ENCODE measurements around the gene LIX1.

LIX1 gene

GRCh38 chr5:97105501-97106215 is 36.8 kb downstream of the LIX1 start:
- DNase-seq (ENCODE audit: low spot score) = no peak
- H3K27ac ChIP-seq = no peak overlapping the region
- ChIA-PET CTCF (no interaction called here), POLR2A (ENCODE audit: low non-redundant PET) (no interaction called here)
- no peak for TF ChIP-seq CTCF (conservative IDR thresholded peaks at IDR 0.05; ENCODE audit: low read depth)

GRCh38 chr5:97102010-97102470 is 40.4 kb downstream of the LIX1 start:
- CTCF ChIA-PET = interaction anchor here (0.6 kb wide), 1 partner anchor 654 kb away, joined by 4 read pairs; no protein-coding TSS in a partner anchor
- no peak for DNase-seq (ENCODE audit: low spot score)
- no peak overlapping the region for H3K27ac ChIP-seq
- POLR2A ChIA-PET (ENCODE audit: low non-redundant PET) = no interaction called here
- no peak for TF ChIP-seq CTCF (conservative IDR thresholded peaks at IDR 0.05; ENCODE audit: low read depth)

- H3K27ac ChIP-seq = no peak overlapping the region
- TF ChIP-seq CTCF (conservative IDR thresholded peaks at IDR 0.05; ENCODE audit: low read depth) = no peak
- ChIA-PET POLR2A (ENCODE audit: low non-redundant PET) (no interaction called here), CTCF (interaction anchor here (0.6 to 0.7 kb wide), 3 partner anchors 38 to 653 kb away, joined by 4 to 6 read pairs (median 6); no protein-coding TSS in a partner anchor)
- DNase-seq (ENCODE audit: low spot score) = no peak
Measured at GRCh38 chr5:97101189-97101910, 41.1 kb downstream of the LIX1 start.

GRCh38 chr5:97100476-97100875 is 41.9 kb downstream of the LIX1 start:
- H3K27ac ChIP-seq = no peak overlapping the region
- ChIA-PET CTCF (interaction anchor here (0.6 kb wide), 1 partner anchor 1302 kb away, joined by 3 read pairs; no protein-coding TSS in a partner anchor), POLR2A (ENCODE audit: low non-redundant PET) (no interaction called here)
- DNase-seq (ENCODE audit: low spot score) = no peak
- no peak for TF ChIP-seq CTCF (conservative IDR thresholded peaks at IDR 0.05; ENCODE audit: low read depth)

GRCh38 chr5:97098922-97099321 is 43.5 kb downstream of the LIX1 start:
- CTCF ChIA-PET = no interaction called here
- H3K27ac ChIP-seq = no peak overlapping the region
- no peak for TF ChIP-seq CTCF (conservative IDR thresholded peaks at IDR 0.05; ENCODE audit: low read depth)
- DNase-seq (ENCODE audit: low spot score) = no peak
- POLR2A ChIA-PET (ENCODE audit: low non-redundant PET) = no interaction called here

- CTCF ChIA-PET = no interaction called here
- H3K27ac ChIP-seq = no peak overlapping the region
- POLR2A ChIA-PET (ENCODE audit: low non-redundant PET) = no interaction called here
- DNase-seq (ENCODE audit: low spot score) = no peak
- no peak for TF ChIP-seq CTCF (conservative IDR thresholded peaks at IDR 0.05; ENCODE audit: low read depth)
Measured at GRCh38 chr5:97097326-97098230, 44.8 kb downstream of the LIX1 start.
